ENCODE data around the gene ABHD14A.

ABHD14A gene

GRCh38 chr3:51957520-51958205, 17.2 kb upstream of the ABHD14A start:
- no peak for DNase-seq (ENCODE audit: low read depth in 3 of 3)

- no peak for DNase-seq (ENCODE audit: low read depth in 3 of 3)
These were observed 16.0 kb upstream of the ABHD14A start for GRCh38 chr3:51958603-51959521.

GRCh38 chr3:51959651-51960050, 15.2 kb upstream of the ABHD14A start:
- no peak for DNase-seq (ENCODE audit: low read depth in 3 of 3)

DNA sequence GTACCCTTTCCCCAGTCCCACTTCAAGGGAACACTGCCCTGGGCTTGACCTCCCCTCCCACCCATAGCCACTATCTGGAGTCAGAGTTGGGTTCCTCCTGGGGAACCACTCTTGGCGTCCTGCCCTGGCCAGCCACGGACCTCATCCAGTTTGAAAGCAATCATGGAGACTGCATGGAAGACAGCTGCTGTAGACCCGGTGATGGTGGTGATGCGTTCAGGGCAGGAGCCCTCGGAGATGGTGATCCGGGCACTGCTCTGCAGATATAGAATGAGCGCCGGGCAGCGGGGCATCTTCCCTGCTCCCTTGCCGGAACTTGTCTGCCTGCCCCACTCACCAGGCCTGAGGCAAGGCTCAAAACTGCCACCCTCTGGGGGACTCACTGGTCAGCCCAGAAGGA, 14.5 kb upstream of the ABHD14A start:
- DNase-seq (ENCODE audit: low read depth in 3 of 3): no peak

DNA sequence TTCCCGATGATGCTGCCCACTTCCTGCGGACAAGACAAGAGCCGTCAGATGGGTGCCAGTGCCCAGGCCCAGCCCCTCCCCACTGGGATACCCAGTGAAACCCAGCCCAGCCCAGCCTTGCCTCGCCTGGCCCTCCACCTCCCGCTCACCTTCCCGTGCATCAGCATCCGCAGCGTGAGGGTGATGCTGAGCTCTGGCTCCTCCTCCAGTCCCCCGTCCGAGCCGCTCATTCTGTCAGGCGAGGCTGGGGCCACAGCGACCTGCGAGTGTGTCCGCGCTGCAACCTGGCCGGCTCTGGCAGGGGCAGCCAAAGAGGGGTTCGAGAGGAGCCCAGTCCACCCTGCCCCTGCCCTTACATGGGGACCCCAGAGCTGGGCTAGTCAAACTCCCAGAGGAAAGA, 13.9 kb upstream of the ABHD14A start:
- DNase-seq (ENCODE audit: low read depth in 3 of 3): no peak

GRCh38 chr3:51961602-51962569, 13.0 kb upstream of the ABHD14A start:
- no peak for DNase-seq (ENCODE audit: low read depth in 3 of 3)

DNA sequence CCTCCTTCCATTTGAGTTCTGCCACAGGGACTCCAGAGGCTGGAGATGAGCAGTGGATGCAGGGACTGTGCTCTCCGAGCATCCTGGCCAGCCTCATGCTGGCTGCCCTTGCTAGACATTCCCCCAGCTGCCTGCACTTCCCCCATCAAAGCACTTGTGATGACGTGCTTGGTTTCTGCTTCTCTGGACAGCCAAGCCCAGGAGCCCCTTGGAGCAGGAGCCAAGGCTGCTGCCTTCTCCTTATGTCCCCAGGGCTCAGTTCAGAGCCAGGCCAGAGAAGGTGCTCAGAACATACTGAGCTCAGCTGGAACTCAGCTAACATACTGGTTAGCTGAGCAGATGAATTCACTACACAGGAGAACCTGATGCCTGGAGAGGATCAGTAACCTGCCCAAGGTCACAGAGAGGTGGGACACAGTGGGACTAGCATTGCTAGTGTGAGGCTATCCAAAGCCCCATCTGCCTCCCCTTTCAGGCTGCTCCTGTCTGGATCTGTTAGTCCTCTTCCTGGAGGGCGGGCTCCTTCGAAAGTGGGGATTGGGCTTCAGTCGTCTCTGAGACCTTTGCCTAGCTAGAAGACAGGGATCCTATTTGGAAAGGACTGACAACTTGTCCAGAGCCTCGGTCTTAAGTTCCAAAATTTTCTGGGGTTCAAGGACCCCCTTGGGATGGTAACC, 11.9 kb upstream of the ABHD14A start:
- no peak for DNase-seq (ENCODE audit: low read depth in 3 of 3)

DNA sequence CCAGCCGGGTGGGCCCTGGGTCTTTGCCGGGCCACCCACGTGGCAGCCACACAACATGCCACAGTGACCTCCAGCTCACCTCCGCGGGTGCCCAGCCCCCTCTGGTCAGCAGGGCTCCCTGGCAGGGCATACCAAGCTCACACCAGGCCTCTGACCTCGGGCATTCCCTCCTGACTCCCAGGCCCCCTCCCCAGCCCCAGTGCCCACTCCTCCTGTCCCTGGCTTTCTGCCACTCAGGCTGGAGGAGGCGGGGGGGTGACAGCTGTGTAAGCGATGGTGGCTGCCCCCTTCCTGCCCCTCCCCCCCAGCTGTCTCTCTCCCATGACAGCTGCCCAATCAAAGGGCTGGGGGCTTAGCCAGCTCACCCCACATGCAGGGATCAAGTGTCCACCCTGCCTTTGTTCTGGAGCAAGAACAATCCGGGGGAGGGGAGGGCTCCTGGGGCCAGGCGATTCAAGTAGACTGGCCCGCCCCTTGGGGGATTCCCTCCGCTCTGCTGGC, 10.9 kb upstream of the ABHD14A start:
- no peak for DNase-seq (ENCODE audit: low read depth in 3 of 3)

DNA sequence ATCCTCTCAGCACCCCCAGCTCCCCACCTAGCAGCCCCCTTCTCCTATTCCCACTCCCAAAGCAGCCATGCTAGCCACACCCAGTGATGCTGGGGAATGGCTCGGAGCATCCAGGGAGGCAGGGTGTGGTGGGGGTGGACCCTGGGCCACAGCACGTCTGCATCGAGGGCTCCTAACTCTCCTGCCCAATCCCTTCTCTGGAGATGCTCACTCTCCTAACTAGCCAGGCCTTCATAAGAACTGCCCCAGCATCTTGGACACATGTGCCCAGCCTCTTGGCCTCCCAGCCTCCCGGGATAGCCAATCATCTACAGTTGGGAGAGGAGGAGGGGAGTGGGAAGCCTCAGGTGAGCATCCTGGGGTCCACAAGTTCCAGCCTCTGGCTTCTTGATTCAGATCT, 10.3 kb upstream of the ABHD14A start:
- DNase-seq (ENCODE audit: low read depth in 3 of 3): no peak

DNA sequence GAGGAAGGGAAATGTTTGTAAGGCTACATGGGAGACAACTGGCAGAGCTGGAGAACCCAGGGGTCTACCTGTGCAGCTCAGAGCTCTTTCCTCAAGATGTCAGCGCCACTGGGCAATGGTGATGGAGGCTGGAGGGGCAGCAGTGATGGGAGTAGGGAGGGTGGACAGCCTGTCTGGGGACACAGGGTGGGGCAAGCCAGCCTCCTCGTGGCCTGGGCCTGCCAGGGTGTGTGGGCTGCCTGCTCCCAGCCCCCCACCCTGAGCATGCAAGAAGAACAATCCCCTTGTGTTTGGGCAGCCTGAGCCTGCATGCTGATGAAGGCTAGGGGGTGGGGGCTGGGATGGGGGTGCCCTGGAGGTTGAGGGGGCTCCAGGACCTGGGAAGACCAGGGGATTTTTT, 8.8 kb upstream of the ABHD14A start:
- no peak for DNase-seq (ENCODE audit: low read depth in 3 of 3)

DNA sequence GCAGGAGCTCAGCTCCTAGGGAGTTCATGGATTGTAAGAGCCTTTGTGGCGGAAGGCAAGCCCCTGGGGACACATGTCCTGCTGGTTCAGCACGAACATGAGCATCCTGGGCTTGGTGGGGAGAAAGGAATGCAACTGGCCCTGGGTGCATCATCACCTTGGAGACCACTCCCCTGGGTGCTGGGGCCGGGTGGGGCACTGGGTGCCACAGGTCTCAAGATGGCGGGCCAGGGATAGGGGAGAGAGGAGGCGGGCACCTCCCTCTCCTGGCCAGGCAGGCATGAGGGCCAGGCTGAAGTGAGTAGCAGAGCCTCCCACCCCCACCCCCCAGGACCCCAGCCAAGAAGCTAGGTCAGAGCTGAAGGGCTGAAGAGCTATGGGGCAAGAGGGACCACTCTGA, 8.4 kb upstream of the ABHD14A start:
- DNase-seq (ENCODE audit: low read depth in 3 of 3): no peak

DNA sequence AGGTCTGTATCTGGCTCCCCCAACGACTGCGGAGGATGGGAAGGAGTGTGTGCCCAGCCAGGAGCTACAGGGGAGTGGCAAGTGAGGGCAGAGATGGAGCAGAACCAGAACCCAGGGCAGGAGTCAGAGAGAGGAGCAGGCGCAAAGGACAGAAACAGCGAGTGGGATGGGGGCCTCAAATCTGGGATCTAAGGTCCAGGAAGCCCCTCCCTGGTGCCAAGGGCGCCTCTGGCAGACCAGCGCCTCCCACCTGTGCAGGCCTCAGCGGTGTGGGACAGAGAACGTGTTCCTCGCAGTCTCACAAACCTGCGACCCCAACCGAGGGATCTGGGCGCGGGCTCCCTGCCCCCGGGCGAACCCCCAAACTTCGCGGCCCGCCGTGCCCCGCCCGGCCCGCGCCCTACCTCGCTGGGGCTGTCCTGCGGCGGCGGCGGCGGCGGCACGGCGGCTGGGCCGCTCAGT, 7.9 kb upstream of the ABHD14A start:
- DNase-seq (ENCODE audit: low read depth in 3 of 3): peak in 1 of 3 donors; percentile 37

GRCh38 chr3:51967384-51968169, 7.3 kb upstream of the ABHD14A start, which contains the start of gene PCBP4:
Gene PCBP4, minus strand, starts transcription at chr3:51967454. Its CDS starts 6,214 bp downstream, at chr3:51961240.
- no peak for DNase-seq (ENCODE audit: low read depth in 3 of 3)

DNA sequence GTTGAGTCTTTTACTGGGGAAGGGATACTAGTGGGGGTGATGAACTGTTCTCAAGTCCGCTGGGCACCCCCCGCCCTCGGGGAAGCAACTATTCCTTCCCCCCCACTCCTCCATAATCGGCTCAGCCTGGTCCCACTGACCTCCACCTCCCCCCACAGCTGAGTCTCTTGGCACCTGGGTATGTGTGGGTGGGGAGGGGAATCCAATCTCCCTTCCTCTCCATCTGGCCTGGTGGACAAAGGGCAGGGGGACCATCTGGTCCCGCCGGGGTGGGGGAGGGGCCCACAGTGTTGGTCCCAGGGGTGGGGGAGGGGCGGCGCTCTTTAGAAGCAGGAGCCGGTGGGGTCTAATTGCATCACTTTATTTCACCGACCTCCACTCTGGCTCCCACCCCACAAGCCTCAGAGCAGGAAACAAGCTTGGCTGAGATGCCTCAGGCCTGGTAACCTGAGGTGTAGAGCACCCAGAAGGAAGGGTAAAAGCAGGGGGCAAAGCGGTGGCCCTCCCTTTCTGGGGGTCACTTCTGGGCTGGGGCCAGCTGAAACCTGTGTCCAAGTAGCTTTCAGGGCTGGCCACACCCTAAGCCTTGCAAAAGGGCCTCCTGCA, 6.6 kb upstream of the ABHD14A start:
- DNase-seq (ENCODE audit: low read depth in 3 of 3): no peak

DNA sequence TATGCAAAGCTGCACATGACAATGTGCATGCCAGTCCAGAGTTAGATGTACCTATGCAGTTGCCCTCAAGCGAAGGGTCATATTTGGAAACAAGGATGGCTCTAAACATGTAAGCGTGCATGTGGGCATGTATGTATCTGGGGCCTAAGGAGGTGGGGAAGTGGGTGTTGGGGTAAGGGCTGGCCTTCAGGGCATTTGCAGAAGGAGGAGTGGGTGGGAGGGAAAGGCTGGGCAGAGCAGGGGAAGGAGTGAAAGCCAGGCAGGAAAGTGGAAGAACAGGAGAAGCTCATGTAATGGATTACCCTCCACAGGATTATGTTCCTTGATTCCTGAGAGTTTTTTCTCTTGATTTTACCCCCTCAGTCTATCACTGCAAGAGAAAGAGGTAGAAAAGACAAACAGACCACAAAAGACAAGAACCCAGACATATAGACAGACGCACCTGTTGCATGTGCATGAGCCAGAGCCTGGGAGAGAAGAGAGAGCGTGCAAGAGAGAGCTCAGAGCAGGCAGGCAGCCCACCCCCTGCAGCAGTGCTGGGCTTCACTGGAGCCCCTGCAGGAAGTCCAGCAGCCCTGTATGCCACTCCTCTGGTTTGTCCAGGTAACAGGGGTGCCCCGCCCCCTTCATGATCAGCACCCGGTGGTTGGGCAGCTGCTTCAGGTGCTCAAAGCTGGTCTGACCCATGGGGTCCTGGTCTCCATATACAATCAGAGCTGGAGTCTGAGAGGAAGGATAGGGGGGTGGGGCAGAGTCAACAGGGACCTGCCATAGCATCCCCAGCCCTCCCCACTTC, 5.8 kb upstream of the ABHD14A start:
- DNase-seq (ENCODE audit: low read depth in 3 of 3): no peak

GRCh38 chr3:51969841-51970240, 5.0 kb upstream of the ABHD14A start:
- DNase-seq (ENCODE audit: low read depth in 3 of 3): no peak

- no peak for DNase-seq (ENCODE audit: low read depth in 3 of 3)
These were observed 4.1 kb upstream of the ABHD14A start for GRCh38 chr3:51970606-51971300.

DNA sequence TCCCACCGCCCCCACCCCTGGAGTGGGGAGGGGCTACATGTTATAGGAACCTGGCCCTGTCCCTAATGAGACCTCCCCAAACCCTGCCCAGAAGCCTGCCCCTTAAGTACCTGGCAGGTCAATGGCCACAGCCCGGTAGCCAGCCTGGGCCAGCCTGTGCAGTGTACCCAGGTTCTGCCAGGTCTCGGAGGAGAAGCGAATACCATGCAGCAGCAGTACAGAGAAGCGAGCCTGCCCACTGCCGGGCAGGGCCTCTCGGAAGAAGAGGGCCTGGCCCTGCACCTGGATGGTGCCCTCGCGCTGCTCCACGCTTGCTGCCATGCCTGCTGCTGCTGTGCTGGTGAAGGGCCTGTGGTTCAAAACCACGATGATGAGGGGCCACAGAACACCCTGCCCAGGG, 3.5 kb upstream of the ABHD14A start:
- DNase-seq (ENCODE audit: low read depth in 3 of 3): no peak
